C4-2B (cell line): ENCODE results near the gene MASTL.

Experiments
- H3K27ac ChIP-seq: fragments of 450-650 bp; 2 replicates; pipeline ENCODE4 v1.5.1; 2017
- CTCF ChIP-seq: fragments of 450-650 bp; conservative IDR thresholded peaks from 2 replicates; pipeline ENCODE4 v1.5.1; 2017; ENCODE audit warnings: mild to moderate bottlenecking
- ZFX ChIP-seq: fragments of 450-650 bp; IDR thresholded peaks from 2 replicates; pipeline ENCODE4 v1.6.1; 2017

Gene MASTL

DNA sequence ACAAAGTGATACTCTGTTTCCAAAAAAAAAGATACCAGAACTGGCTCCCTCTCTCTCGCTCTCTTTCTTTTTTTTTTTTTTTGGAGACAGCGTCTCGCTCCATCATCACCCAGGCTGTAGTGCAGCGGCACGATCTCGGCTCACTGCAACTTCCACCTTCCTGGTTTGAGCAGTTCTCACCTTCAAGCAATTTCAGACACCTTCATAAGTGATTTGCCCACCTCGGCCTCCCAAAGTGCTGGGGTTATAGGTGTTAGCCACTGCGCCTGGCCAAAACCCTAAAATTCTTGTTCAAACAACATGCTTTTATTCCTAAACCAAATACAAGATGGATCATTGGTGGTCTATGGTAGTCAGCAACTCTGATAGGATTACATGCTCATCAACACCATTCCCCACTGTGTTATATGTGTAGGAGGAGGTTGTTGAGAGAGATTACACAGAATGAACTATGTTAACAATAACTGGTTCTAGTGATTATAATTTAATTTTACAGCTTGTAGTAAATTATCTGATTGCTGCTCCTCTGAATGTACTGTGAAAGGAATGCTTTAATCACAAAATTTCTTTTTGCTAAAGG is 69.9 kb downstream of the MASTL start:
- no peak overlapping the region for H3K27ac ChIP-seq
- TF ChIP-seq ZFX (no peak), CTCF (no peak)

GRCh38 chr10:27225642-27226257 is 70.6 kb downstream of the MASTL start:
- no peak for TF ChIP-seq ZFX
- TF ChIP-seq CTCF, result no peak
- H3K27ac ChIP-seq, result no peak overlapping the region

GRCh38 chr10:27230022-27230421 is 74.9 kb downstream of the MASTL start:
- TF ChIP-seq CTCF, result no peak
- TF ChIP-seq ZFX, result no peak
- no peak overlapping the region for H3K27ac ChIP-seq

DNA sequence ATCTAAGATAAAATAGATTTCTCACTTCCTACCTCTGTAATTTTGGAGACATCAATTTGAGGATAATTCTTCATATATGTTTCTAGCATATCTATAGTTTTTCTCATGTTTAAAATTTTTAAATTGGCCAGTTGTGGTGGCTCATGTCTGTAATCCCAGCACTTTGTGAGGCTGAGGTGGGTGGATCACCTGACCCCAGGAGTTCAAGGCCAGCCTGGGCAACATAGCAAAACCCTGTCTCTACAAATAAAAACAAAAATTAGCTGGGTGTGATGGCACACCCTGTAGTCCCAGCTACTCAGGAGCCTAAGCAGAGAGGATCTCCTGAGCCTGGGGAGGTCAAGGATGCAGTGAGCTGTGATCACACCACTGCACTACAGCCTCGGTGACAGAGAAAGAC is 80.6 kb downstream of the MASTL start:
- no peak overlapping the region for H3K27ac ChIP-seq
- TF ChIP-seq ZFX (no peak), CTCF (no peak)
